Coronary artery (tissue), 2 donors: Measurements from ENCODE around the gene ZNF217.
"Not testable (repeated sequence)": the region's sequence is repeated elsewhere in the genome, so short reads cannot be mapped to it uniquely, and the experiment has no call there.

Experiments
- DNase-seq: peaks from one replicate; pipeline ENCODE4 v3.0.0-alpha.2; 2017; ENCODE audit warnings: low spot score
- H3K27ac ChIP-seq, 2 donors: fragments of 200-600 bp; sonication (generic); one replicate each; pipeline ENCODE4 v1.5.1; 2016 to 2019
- H3K4me3 ChIP-seq: fragments of 200-600 bp; sonication (generic); 2 replicates; pipeline ENCODE4 v1.5.1; 2016; ENCODE audit warnings: mild to moderate bottlenecking, moderate library complexity
- CTCF ChIP-seq: fragments of 200-600 bp; sonication (generic); IDR thresholded peaks from one replicate; pipeline ENCODE4 v1.5.1; 2019; ENCODE audit warnings: antibody characterized with exemption

Gene ZNF217

GRCh38 chr20:53597030-53597482 lies 3.4 kb upstream of the ZNF217 start:
- DNase-seq: no peak
- H3K4me3 ChIP-seq: no peak overlapping the region
- no peak for TF ChIP-seq CTCF
- H3K27ac ChIP-seq: peak overlapping the region; percentile 27 to 66

- not testable (repeated sequence) for H3K4me3 ChIP-seq, DNase-seq
- H3K27ac ChIP-seq: peak overlapping the region; percentile 27 to 66
Measured at GRCh38 chr20:53596189-53597001, 2.8 kb upstream of the ZNF217 start.

- H3K4me3 ChIP-seq, DNase-seq, H3K27ac ChIP-seq: not testable (repeated sequence)
Measured at GRCh38 chr20:53595742-53596141, 2.1 kb upstream of the ZNF217 start.

GRCh38 chr20:53595018-53595378 lies 1.4 kb upstream of the ZNF217 start:
- no peak for TF ChIP-seq CTCF
- H3K4me3 ChIP-seq: peak overlapping the region; percentile 96
- no peak for DNase-seq
- peak overlapping the region in 1 of 2 donors; percentile 90 for H3K27ac ChIP-seq

GRCh38 chr20:53594068-53595017 lies 704 bp upstream of the ZNF217 start:
- TF ChIP-seq CTCF: no peak
- Histone ChIP-seq H3K4me3 (peak overlapping the region; percentile 96), H3K27ac (peak overlapping the region; percentile 90 to 100)
- DNase-seq: peak; percentile 96

- Histone ChIP-seq H3K4me3 (peak overlapping the region; percentile 96), H3K27ac (peak overlapping the region; percentile 90 to 100)
- DNase-seq: no peak
- TF ChIP-seq CTCF: no peak
Measured at GRCh38 chr20:53592992-53593465, 610 bp downstream of the ZNF217 start.

- DNase-seq: peak; percentile 85
- peak overlapping the region; percentile 96 for H3K4me3 ChIP-seq
- peak overlapping the region; percentile 90 to 100 for H3K27ac ChIP-seq
Measured at GRCh38 chr20:53592454-53592991, 1.1 kb downstream of the ZNF217 start.

GRCh38 chr20:53591941-53592441 lies 1.6 kb downstream of the ZNF217 start:
- peak overlapping the region; percentile 96 for H3K4me3 ChIP-seq
- not testable (repeated sequence) for DNase-seq
- peak overlapping the region; percentile 90 to 100 for H3K27ac ChIP-seq

- peak overlapping the region; percentile 90 to 100 for H3K27ac ChIP-seq
Measured at GRCh38 chr20:53591206-53591741, 2.4 kb downstream of the ZNF217 start.

GRCh38 chr20:53590608-53591007 lies 3.0 kb downstream of the ZNF217 start:
- peak overlapping the region; percentile 96 for H3K4me3 ChIP-seq
- peak overlapping the region; percentile 90 to 100 for H3K27ac ChIP-seq
- not testable (repeated sequence) for DNase-seq

More at GRCh38 chr20:53591206-53591741, 2.4 kb downstream of the ZNF217 start:
- not testable (repeated sequence) for DNase-seq
- peak overlapping the region; percentile 96 for H3K4me3 ChIP-seq

- H3K4me3 ChIP-seq: peak overlapping the region; percentile 16
- DNase-seq: not testable (repeated sequence)
- H3K27ac ChIP-seq: peak overlapping the region; percentile 52 to 100
Measured at GRCh38 chr20:53590122-53590521, 3.5 kb downstream of the ZNF217 start.

GRCh38 chr20:53589321-53590065 lies 4.1 kb downstream of the ZNF217 start:
- Histone ChIP-seq H3K4me3 (peak overlapping the region; percentile 61), H3K27ac (peak overlapping the region; percentile 52 to 82)
- not testable (repeated sequence) for DNase-seq
